Mononuclear cell (primary cell): Measurements from ENCODE around the gene TLE4. TPM values are rescaled to one million over a fixed set of nuclear protein-coding genes. Genes with fewer than 3 reads are reported as not detected.
"Not testable (repeated sequence)": the region's sequence is repeated elsewhere in the genome, so short reads cannot be mapped to it uniquely, and the experiment has no call there.

Experiments
- H3K27me3 ChIP-seq: 2 replicates; pipeline ENCODE4 v1.6.0; 2011; ENCODE audit warnings: low read length, control low read depth; ENCODE audit not compliant: insufficient read depth
- H3K4me1 ChIP-seq: 2 replicates; pipeline ENCODE4 v1.5.1; 2011; ENCODE audit warnings: mild to moderate bottlenecking, low read length, control low read depth; ENCODE audit not compliant: insufficient read depth
- H3K4me3 ChIP-seq: 2 replicates; pipeline ENCODE4 v1.5.1; 2011; ENCODE audit warnings: mild to moderate bottlenecking, low read length, moderate library complexity
- H3K9me3 ChIP-seq: 2 replicates; pipeline ENCODE4 v1.5.1; 2011; ENCODE audit warnings: low read depth, mild to moderate bottlenecking, control low read depth, low read length
- total RNA-seq: library from RNA; depleted of rRNA; stranded (reverse); fragments of >200 nt; gene quantifications from one replicate; pipeline ENCODE4 v1.2.3, GENCODE V29; 2012

The TLE4 gene
- total RNA-seq, 1 donor = 150 TPM

DNA sequence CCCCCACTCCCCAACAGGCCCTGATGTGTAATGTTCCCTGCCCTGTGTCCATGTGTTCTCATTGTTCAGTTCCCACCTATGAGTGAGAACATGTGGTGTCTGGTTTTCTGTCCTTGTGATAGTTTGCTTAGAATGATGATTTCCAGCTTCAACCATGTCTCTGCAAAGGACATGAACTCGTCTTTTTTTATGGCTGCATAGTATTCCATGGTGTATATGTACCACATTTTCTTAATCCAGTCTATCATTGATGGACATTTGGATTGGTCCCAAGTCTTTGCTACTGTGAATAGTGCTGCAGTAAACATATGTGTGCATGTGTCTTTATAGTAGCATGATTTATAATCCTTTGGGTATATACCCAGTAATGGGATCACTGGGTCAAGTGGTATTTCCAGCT, 34.8 kb downstream of the TLE4 start:
- peaks cover 46% of the 10 kb centered on the region for H3K4me1 ChIP-seq
- not testable (repeated sequence) for H3K9me3 ChIP-seq, H3K27me3 ChIP-seq, H3K4me3 ChIP-seq

DNA sequence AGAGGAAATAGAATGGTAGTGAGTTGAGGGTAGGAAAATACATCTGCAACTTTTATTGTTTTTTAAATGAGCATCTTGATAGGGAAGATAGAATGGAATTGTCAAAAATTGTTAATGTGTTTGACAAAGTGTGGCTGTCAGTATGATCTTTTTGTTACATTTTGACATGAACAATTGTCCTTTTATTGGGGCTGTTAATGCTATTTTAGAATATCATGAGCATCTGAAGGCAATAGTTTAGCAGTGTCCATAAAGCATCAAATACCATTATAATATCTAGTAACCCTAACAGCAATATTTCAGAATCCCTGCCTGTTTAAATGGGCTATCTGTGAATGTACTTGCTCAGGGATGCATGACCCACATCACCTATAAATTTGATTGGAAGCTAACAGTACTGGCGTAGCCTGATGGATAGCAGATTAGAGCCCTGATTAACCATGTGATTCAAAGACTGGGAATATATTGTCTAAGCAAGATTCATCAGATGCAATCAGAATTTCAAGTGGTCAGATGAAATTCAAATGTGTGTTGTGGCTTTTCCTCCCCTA, 37.8 kb downstream of the TLE4 start:
- Histone ChIP-seq H3K4me3 (no peak overlapping the region), H3K27me3 (no peaks in the 10 kb centered on the region), H3K9me3 (no peaks in the 10 kb centered on the region), H3K4me1 (peaks cover 63% of the 10 kb centered on the region)

GRCh38 chr9:79610019-79610631, 38.4 kb downstream of the TLE4 start:
- Histone ChIP-seq H3K4me3 (no peak overlapping the region), H3K27me3 (no peaks in the 10 kb centered on the region), H3K4me1 (peaks cover 62% of the 10 kb centered on the region), H3K9me3 (no peaks in the 10 kb centered on the region)

DNA sequence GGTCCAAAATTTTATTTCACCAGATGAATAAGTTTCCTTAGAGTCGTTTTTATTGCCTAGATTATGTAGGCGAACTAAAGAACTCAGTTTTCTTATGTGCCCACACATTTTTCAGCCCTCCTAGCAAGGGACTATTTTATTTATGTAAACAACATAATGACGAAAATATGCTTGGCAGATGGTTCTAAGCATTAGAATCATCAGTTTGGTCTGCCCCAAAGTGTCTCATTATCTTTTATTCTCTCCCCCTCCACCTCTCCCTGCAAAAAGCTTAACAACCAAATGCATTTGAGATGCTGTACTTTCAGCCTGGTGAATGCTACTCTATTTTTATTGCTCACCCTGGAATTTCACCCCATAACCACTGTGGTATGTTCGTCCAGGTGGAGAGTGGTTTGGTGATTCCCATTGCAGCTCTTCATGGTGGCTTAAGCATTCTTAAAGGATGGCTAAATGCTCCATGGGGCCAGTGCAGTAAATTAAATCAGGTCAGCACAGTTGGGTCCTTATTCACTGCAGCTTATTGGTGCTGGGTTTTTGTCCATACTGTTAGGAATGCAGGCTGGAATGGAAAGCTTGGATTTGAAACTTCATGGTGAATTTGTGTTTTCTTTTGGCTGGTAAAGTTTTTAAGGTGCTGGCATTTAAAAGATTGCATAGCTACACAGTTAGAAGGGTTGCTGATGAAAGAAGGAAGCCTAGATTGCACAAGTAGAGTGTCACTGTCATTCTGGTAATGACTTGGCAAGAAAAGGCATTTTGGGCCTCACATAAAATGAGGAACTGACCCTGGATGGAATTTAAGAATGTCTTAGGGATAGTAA, 39.2 kb downstream of the TLE4 start:
- Histone ChIP-seq H3K9me3 (no peaks in the 10 kb centered on the region), H3K4me1 (peaks cover 63% of the 10 kb centered on the region), H3K4me3 (no peak overlapping the region), H3K27me3 (no peaks in the 10 kb centered on the region)

- peaks cover 74% of the 10 kb centered on the region for H3K4me1 ChIP-seq
- H3K9me3 ChIP-seq = no peaks in the 10 kb centered on the region
- H3K27me3 ChIP-seq = no peaks in the 10 kb centered on the region
- no peak overlapping the region for H3K4me3 ChIP-seq
Observed at GRCh38 chr9:79613145-79613544, 41.4 kb downstream of the TLE4 start.

- Histone ChIP-seq H3K27me3 (no peaks in the 10 kb centered on the region), H3K9me3 (no peaks in the 10 kb centered on the region), H3K4me1 (peaks cover 69% of the 10 kb centered on the region), H3K4me3 (no peak overlapping the region)
Observed at GRCh38 chr9:79615038-79615437, 43.3 kb downstream of the TLE4 start.

DNA sequence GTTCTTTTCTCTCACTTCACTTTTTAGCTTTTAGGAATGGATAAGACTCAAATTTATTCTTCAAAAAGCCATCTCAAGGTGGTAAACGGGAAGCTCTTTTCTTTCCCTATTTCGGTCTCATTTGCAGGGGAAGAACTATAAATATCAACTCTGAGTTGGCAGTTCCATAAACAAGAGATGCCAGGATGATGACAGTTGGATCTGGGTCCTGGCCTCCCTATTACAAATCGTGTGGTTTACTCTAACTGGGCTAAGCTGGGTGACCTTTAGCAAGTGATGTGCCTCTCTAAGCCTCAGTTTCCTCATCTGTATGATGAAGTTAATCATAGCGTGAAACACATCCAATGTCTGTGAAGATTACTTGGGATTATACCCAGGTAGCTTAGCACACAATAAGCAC, 44.2 kb downstream of the TLE4 start:
- Histone ChIP-seq H3K9me3 (no peaks in the 10 kb centered on the region), H3K27me3 (no peaks in the 10 kb centered on the region), H3K4me3 (no peak overlapping the region), H3K4me1 (peaks cover 60% of the 10 kb centered on the region)

- Histone ChIP-seq H3K4me1 (peaks cover 60% of the 10 kb centered on the region), H3K4me3 (no peak overlapping the region), H3K27me3 (no peaks in the 10 kb centered on the region), H3K9me3 (no peaks in the 10 kb centered on the region)
Observed at GRCh38 chr9:79616971-79617370, 45.2 kb downstream of the TLE4 start.

DNA sequence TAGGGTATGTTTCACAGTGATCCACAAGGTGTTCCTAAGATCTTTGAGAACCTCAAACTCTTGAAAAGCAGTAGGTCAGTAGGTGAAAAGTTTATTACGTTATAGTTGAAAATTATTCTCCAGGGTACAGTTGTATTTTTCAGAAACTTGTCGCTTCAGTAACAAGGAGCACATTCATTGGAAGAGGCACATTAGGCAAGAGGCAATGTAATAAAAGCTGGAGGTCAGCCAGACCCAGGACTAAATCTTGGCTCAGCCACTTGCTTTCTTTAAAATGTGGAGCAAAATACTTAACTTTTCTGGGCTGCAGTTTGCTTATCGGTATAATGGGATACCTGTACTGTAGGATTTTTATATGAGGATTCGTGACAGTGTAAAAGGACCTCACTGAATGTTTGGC, 45.6 kb downstream of the TLE4 start:
- H3K4me1 ChIP-seq = peaks cover 56% of the 10 kb centered on the region
- H3K4me3 ChIP-seq = no peak overlapping the region
- no peaks in the 10 kb centered on the region for H3K9me3 ChIP-seq
- no peaks in the 10 kb centered on the region for H3K27me3 ChIP-seq

- Histone ChIP-seq H3K27me3 (no peaks in the 10 kb centered on the region), H3K9me3 (no peaks in the 10 kb centered on the region), H3K4me1 (peaks cover 47% of the 10 kb centered on the region), H3K4me3 (no peak overlapping the region)
Observed at GRCh38 chr9:79619930-79620329, 48.2 kb downstream of the TLE4 start.

- no peak overlapping the region for H3K4me3 ChIP-seq
- H3K27me3 ChIP-seq = no peaks in the 10 kb centered on the region
- no peaks in the 10 kb centered on the region for H3K9me3 ChIP-seq
- peaks cover 34% of the 10 kb centered on the region for H3K4me1 ChIP-seq
Observed at GRCh38 chr9:79621916-79622575, 50.3 kb downstream of the TLE4 start.

DNA sequence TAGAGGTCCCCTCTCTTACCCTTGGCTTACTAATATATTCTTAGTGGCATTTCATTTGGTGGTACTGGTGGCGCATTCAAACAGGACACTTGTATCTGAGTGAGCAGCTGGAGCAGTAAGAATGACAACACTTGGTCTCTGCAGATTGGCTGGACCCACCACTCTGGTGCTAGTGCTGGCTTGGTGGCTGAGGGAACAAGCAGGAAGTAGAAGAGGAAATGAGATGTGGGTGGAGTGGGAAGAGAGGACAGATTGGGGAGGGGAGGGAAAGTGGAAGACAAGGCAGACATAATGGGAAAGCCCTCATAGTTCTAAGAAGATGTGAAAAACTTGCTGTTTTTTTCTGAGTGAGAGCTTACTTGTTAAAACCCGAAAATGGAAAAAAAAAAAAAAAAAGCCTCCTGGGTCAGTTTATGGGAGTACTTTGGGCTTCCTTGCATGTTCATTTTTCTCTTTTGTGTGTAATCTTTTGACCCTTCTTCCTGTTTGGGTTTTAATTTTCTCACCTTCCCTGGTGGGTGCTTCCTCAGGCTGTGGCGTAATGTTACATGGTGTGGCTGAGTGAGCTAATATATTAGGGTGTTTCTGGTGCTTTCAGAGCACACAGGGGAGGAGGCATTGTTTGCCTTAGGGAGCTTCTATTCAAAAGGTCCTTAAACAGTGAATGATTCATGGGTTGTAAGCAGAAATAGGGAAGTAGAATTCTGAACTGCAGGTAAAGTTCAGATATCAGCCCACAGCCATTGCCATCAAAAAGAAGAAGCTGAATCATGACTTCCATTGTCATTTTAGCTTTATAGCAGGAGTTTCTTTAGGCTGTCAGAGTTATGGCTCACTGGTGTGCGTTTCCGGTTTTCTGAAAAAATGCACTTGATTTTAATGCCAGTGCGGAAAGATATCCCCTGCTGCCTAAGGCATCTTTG, 52.3 kb downstream of the TLE4 start:
- H3K9me3 ChIP-seq = no peaks in the 10 kb centered on the region
- H3K4me3 ChIP-seq = no peak overlapping the region
- H3K27me3 ChIP-seq = no peaks in the 10 kb centered on the region
- H3K4me1 ChIP-seq = peaks cover 33% of the 10 kb centered on the region

- Histone ChIP-seq H3K4me1 (peaks cover 33% of the 10 kb centered on the region), H3K4me3 (no peak overlapping the region), H3K9me3 (no peaks in the 10 kb centered on the region), H3K27me3 (no peaks in the 10 kb centered on the region)
Observed at GRCh38 chr9:79629721-79630120, 58.0 kb downstream of the TLE4 start.

DNA sequence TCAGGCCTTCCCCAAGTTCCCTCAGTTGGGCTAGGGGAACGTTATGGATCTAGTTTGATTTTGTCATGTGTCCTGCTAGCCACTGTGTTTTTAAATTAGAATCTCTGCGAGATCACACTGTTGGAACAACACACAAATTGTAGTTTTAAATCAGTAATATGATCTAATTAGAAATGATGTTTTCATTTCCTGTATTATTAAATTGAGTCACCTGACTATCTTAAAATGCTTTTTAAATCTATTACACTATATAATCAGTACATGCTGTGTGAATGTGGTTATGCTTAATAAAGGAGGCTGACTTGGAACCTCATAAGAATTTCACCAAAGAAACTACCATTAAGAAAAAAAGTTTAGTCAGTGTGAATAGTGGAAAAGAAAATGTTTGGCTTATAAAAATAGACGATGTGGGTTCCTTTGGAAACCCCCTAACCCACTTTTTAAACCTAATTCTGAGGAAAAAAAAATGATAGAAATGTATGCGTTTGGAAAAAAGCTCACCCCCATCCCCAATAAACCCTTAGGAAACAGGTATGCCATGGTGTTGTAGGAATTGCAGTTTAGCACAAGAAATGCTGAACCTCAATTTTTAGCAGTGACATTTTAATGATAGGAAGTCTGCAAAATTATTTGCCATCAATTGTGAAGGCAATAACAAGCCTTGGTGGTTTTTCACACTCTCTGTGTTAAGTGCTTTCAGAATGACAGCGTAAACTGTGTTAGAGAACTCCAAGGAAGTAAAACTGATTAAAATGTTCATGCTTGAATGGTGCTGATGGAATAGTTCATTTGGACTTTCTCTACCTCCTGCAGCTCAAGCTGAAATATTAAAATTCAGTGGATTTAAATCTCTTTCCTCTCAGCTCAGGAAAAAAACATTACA, 59.0 kb downstream of the TLE4 start:
- no peak overlapping the region for H3K4me3 ChIP-seq
- peaks cover 25% of the 10 kb centered on the region for H3K4me1 ChIP-seq
- H3K27me3 ChIP-seq = no peaks in the 10 kb centered on the region
- no peaks in the 10 kb centered on the region for H3K9me3 ChIP-seq
